ENCODE measurements around the gene ST3GAL2. TPM values are rescaled to one million over a fixed set of nuclear protein-coding genes. Genes with fewer than 3 reads are reported as not detected.

The ST3GAL2 gene
- total and polyA plus RNA-seq, 2 donors (not counting 1 experiment from before 2014, with no cell fraction given): 18.2 to 71.3 TPM

- no peak overlapping the region for H3K27ac ChIP-seq (ENCODE audit: low read length in 2 of 2)
- peaks cover 16% of the 10 kb centered on the region for H3K79me2 ChIP-seq (ENCODE audit: control insufficient read depth, insufficient read depth, low read length)
- ATAC-seq (ENCODE audit: low read depth) (no peak), DNase-seq (no peak)
- Mint-ChIP-seq H3K4me1 (peaks cover 6% of the 10 kb centered on the region), H3K9me3 (ENCODE audit: insufficient read depth) (no peaks in the 10 kb centered on the region), H3K27me3 (no peaks in the 10 kb centered on the region), H3K27ac (no peak overlapping the region), H3K4me3 (no peak overlapping the region)
- no peak for TF ChIP-seq EZH2 (IDR thresholded peaks at IDR 0.05; ENCODE audit: borderline replicate concordance, insufficient read depth, low read depth, low read length, poor library complexity, severe bottlenecking)
- no peak for TF ChIP-seq CTCF (IDR thresholded peaks at IDR 0.05)
- no peaks in the 10 kb centered on the region for H4K20me1 ChIP-seq (ENCODE audit: control insufficient read depth, insufficient read depth, low read length, poor library complexity, severe bottlenecking)
- no peak overlapping the region for H2AFZ ChIP-seq (ENCODE audit: insufficient read depth, low read depth, low read length, poor library complexity, severe bottlenecking)
- H3K36me3 ChIP-seq (replicated peaks in 1 of 2; ENCODE audit: control extremely low read depth in 1 of 2, control insufficient read depth in 1 of 2, extremely low read depth in 1 of 2, insufficient read depth in 2 of 2, low read length in 1 of 2): peaks cover 1 to 46% of the 10 kb centered on the region in 2 experiments
- H3K4me3 ChIP-seq (ENCODE audit: control extremely low read depth in 1 of 5, extremely low read depth in 1 of 5, insufficient read depth in 1 of 5, low read depth in 2 of 5, low read length in 4 of 5): no peak overlapping the region
- peaks cover 0 to 2% (median 0%) of the 10 kb centered on the region in 3 donors for H3K9me3 ChIP-seq (ENCODE audit: control extremely low read depth in 1 of 3, control insufficient read depth in 2 of 3, insufficient read depth in 1 of 3, low read length in 2 of 3)
- intact Hi-C loops (cut with micrococcal nuclease): no loop called here
- H3K4me1 ChIP-seq (ENCODE audit: control insufficient read depth in 2 of 2, insufficient read depth in 2 of 2, low read length in 2 of 2): peaks cover 14 to 19% of the 10 kb centered on the region in 2 donors
- no peak overlapping the region for H3K9ac ChIP-seq (ENCODE audit: low read length)
- POLR2A ChIA-PET: interaction anchor here (0.6 to 1.3 kb wide), 2 partner anchors 17 to 76 kb away, joined by 3 to 7 read pairs; no protein-coding TSS in a partner anchor
- no peaks in the 10 kb centered on the region for H3K27me3 ChIP-seq (replicated peaks in 1 of 4; ENCODE audit: control extremely low read depth in 1 of 4, control insufficient read depth in 3 of 4, insufficient read depth in 4 of 4, low read length in 3 of 4)
- H3K4me2 ChIP-seq (replicated peaks; ENCODE audit: low read depth, low read length, poor library complexity, severe bottlenecking): no peak overlapping the region
- 84% methylated on average over 13 of the region's 16 CpGs for WGBS (ENCODE audit: insufficient coverage)
- CTCF ChIA-PET: no interaction called here
Observed at GRCh38 chr16:70375636-70376611, 63.0 kb downstream of the ST3GAL2 start.

- Histone ChIP-seq H3K9me3 (ENCODE audit: control extremely low read depth in 1 of 3, control insufficient read depth in 2 of 3, insufficient read depth in 1 of 3, low read length in 2 of 3) (no peaks in the 10 kb centered on the region), H3K4me1 (ENCODE audit: control insufficient read depth in 2 of 2, insufficient read depth in 2 of 2, low read length in 2 of 2) (peaks cover 1 to 3% of the 10 kb centered on the region in 2 donors), H3K27me3 (replicated peaks in 1 of 4; ENCODE audit: control extremely low read depth in 1 of 4, control insufficient read depth in 3 of 4, insufficient read depth in 4 of 4, low read length in 3 of 4) (no peaks in the 10 kb centered on the region), H3K9ac (ENCODE audit: low read length) (no peak overlapping the region), H3K79me2 (ENCODE audit: control insufficient read depth, insufficient read depth, low read length) (peaks cover 14% of the 10 kb centered on the region), H3K36me3 (replicated peaks in 1 of 2; ENCODE audit: control extremely low read depth in 1 of 2, control insufficient read depth in 1 of 2, extremely low read depth in 1 of 2, insufficient read depth in 2 of 2, low read length in 1 of 2) (peaks cover 4 to 57% of the 10 kb centered on the region in 2 experiments), H3K4me2 (replicated peaks; ENCODE audit: low read depth, low read length, poor library complexity, severe bottlenecking) (no peak overlapping the region), H3K4me3 (ENCODE audit: control extremely low read depth in 1 of 5, extremely low read depth in 1 of 5, insufficient read depth in 1 of 5, low read depth in 2 of 5, low read length in 4 of 5) (no peak overlapping the region), H2AFZ (ENCODE audit: insufficient read depth, low read depth, low read length, poor library complexity, severe bottlenecking) (no peak overlapping the region), H3K27ac (ENCODE audit: low read length in 2 of 2) (no peak overlapping the region), H4K20me1 (ENCODE audit: control insufficient read depth, insufficient read depth, low read length, poor library complexity, severe bottlenecking) (no peaks in the 10 kb centered on the region)
- no peak for TF ChIP-seq CTCF (IDR thresholded peaks at IDR 0.05)
- Mint-ChIP-seq H3K4me3 (no peak overlapping the region), H3K4me1 (no peaks in the 10 kb centered on the region), H3K9me3 (ENCODE audit: insufficient read depth) (no peaks in the 10 kb centered on the region), H3K27ac (no peak overlapping the region), H3K27me3 (no peaks in the 10 kb centered on the region)
- DNase-seq: no peak
- 100% methylated on average over 2 of the region's 8 CpGs for WGBS (ENCODE audit: insufficient coverage)
- ChIA-PET POLR2A (interaction anchor here (0.7 kb wide), 1 partner anchor 105 kb away, joined by 8 read pairs; no protein-coding TSS in a partner anchor), CTCF (interaction anchor here (0.7 kb wide), 1 partner anchor 94 kb away, joined by 3 read pairs; no protein-coding TSS in a partner anchor)
- ATAC-seq (ENCODE audit: low read depth): no peak
- intact Hi-C loops (cut with micrococcal nuclease): no loop called here
Observed at GRCh38 chr16:70374213-70374612, 64.7 kb downstream of the ST3GAL2 start.

Data from B cell (primary cell).